CD1c-positive myeloid dendritic cell (primary cell): ENCODE results near the gene SFSWAP.
"Not testable (repeated sequence)": the region's sequence is repeated elsewhere in the genome, so short reads cannot be mapped to it uniquely, and the experiment has no call there.

Source experiments
- DNase-seq: peaks from one replicate; pipeline ENCODE4 v3.0.0-alpha.2; 2016; ENCODE audit errors: extremely low spot score

Gene SFSWAP

DNA sequence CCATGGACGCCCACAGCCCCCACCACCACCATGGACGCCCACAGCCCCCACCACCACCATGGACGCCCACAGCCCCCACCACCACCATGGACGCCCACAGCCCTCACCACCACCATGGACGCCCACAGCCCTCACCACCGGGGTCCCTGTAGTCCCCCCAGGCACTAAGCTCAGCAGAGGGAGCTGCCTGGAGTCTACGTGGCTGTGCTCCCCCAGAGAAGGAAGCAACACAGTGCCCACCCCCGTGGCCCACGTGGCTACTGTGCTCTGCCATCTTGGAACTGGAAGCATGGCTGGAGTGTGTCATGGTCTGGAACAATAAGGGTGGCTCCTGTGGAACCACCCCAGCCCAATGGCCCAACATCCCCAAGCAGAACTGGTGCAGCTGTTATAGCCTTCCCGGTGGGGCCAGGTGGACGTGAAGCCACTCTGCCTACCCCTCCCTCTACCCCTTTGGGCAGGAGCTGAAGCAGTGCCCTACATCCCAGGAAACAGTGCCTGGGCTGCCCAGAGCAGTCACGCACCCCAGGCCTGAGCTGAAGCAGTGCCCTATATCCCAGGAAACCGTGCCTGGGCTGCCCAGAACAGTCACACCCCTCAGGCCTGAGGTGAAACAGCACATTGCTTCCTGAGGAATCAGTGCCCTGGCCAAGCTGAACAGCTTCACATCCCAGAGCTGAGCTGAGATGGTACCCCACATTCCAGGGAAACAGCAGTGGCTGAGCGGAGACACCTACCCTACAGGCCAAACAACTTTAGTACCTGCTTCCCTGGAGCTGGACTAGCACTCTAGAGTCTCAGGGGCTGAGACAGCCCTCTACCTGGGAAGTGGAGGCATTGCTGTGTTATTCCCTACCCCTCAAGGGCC, 9.0 kb upstream of the SFSWAP start:
- no peak for DNase-seq

- DNase-seq = no peak
Measured at GRCh38 chr12:131702573-131702877, 8.4 kb upstream of the SFSWAP start.

DNA sequence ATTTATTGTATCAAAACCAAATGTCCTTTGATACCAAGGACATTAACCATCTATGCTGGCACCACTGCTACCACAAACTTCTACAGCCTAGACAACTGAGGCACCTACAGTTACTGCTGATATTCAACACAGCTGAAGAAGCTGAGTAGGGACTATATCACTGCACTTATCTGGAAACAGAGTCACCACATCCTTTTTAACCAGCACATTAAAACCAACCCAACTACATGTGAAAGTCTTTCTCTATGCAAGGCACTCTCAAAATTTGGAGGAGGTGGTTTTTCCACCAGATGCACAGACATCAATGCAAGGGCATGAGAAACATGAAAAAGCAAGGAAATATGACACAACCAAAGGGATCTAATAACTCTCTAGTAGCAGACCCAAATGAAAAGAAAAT, 7.7 kb upstream of the SFSWAP start:
- DNase-seq = no peak

DNA sequence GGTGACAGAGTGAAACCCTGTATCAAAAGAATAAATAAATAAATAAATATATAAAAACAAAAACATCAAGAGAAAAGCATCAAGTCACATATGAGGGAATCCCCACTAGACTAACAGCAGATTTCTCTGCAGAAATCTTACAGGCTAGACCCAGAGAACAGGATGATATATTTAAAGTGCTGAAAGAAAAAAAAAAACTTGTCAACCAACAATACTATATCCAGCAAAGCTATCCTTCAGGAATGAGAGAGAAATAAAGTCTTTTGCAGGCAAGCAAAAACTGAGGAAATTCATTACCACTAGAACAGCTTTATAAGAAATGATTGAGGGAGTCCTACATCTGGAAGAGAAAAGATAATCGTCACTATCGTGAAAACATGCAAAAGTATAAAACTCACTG, 6.4 kb upstream of the SFSWAP start:
- no peak for DNase-seq

- not testable (repeated sequence) for DNase-seq
Measured at GRCh38 chr12:131706709-131707108, 4.2 kb upstream of the SFSWAP start.

- no peak for DNase-seq
Measured at GRCh38 chr12:131709226-131709625, 1.7 kb upstream of the SFSWAP start.

- DNase-seq = peak; percentile 4
Measured at GRCh38 chr12:131711551-131712205, 788 bp downstream of the SFSWAP start.

DNA sequence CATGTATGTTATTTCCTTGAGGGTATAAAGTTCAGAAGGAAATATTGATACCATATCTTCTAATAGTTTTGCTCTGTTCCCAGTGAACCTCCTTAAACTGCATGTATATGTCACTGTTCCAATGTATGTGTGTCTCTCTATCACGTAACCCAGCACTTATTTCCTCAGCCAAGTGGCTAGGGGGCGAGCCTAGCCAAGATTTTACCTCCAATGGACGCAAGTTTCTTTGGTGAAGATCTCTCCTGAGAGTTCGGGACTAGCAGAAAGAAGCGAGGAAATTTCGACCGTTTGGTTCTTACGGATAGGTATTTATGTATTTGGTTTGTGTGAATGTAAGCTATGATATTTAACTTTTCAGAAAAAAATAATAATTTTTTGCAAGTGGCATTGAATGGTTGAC, 2.5 kb downstream of the SFSWAP start:
- no peak for DNase-seq

DNA sequence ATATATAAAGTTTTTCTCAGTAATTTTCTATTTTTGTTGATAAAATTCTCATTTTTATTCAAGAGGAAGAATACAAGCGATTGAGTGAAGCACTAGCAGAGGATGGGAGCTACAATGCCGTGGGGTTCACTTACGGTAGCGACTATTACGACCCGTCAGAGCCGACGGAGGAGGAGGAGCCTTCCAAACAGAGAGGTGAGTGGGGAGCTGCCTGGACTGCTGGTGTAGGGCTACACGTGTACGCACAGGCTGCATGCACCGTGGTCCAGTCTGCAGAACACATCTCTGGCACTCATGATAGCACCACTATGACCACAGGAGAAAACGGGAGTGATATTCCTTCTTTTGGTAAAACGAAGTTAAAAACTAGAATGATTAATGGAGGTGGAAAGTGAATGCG, 3.9 kb downstream of the SFSWAP start:
- no peak for DNase-seq

GRCh38 chr12:131716282-131716681, 5.4 kb downstream of the SFSWAP start:
- no peak for DNase-seq

DNA sequence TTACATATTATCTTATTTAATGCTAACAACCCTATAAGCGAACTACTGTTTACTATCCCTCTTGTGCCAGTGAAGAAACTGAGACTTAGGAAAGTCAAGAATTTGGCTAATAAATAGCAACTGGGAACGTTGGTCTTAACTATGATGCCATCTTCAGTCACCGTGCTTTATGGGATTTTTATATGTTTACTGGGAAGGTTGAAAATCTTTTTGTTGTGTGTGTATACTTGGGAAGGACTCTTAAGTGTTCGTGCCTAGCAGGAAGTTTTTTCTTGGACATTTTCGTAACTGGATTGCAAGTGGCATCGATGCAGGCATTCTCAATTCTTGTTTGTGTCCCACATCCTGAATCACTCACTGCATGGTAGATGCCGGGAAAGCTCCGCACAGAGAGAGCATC, 9.4 kb downstream of the SFSWAP start:
- DNase-seq = no peak

- no peak for DNase-seq
Measured at GRCh38 chr12:131720921-131721320, 10.0 kb downstream of the SFSWAP start.

DNA sequence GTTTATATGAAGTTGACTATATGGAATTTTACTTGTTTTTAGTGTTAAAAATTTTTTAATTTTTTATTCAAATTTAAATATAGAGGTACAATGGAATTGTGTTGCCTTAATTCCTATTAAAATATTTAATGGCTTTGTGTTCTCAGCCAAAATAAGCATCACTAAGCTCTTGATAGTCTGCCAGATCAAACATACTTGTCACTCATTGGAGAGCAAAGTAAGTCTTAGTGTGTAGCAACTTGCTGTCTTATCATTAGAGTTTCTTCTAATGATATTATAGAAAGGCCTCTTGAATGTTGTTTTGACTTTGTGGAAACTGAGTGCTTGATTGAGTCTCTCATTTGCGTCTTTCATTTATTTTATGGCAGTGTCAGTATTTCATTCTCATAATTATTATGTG, 10.7 kb downstream of the SFSWAP start:
- no peak for DNase-seq

GRCh38 chr12:131723532-131723931, 12.6 kb downstream of the SFSWAP start:
- no peak for DNase-seq

GRCh38 chr12:131724534-131724933, 13.6 kb downstream of the SFSWAP start:
- DNase-seq = no peak

GRCh38 chr12:131725503-131725902, 14.6 kb downstream of the SFSWAP start:
- DNase-seq = no peak

- DNase-seq = no peak
Measured at GRCh38 chr12:131728720-131729119, 17.8 kb downstream of the SFSWAP start.

- DNase-seq = no peak
Measured at GRCh38 chr12:131729254-131729955, 18.5 kb downstream of the SFSWAP start.

- no peak for DNase-seq
Measured at GRCh38 chr12:131732996-131733615, 22.2 kb downstream of the SFSWAP start.

DNA sequence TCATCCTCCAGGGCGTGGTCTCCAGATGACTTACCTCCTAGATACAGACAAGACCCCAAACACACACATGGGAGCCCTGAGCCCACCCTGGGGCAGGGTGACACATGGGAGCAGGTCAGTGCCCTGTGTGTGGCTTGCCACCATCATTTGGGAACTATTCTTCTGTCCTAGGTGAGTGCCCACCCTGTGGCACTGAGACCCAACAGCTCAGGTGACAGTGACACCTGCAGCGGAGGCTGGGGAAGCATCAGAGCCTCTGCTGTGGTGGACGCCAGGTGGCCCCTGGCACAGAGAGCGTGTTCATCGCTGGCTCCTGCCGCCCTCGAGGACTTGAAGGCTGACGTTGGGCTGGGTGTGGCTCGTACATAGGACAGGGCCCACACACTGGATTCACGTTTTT, 23.0 kb downstream of the SFSWAP start:
- DNase-seq = no peak

GRCh38 chr12:131734336-131735152, 23.7 kb downstream of the SFSWAP start:
- DNase-seq = no peak

GRCh38 chr12:131735153-131735456, 24.2 kb downstream of the SFSWAP start:
- DNase-seq = no peak
